Mesodermal cell (in vitro differentiated cells): ENCODE results near the gene TTYH1.

Source experiments
- H3K27ac ChIP-seq: 2 replicates; pipeline ENCODE4 v1.7.0; 2013; ENCODE audit warnings: mild to moderate bottlenecking, low read depth, low read length, moderate library complexity; ENCODE audit not compliant: severe bottlenecking
- H3K36me3 ChIP-seq: 2 replicates; pipeline ENCODE4 v1.7.1; 2013; ENCODE audit warnings: mild to moderate bottlenecking, low read length, moderate library complexity; ENCODE audit not compliant: control insufficient read depth, insufficient read depth
- H3K4me1 ChIP-seq: one replicate; pipeline ENCODE4 v1.7.1; 2013; ENCODE audit warnings: mild to moderate bottlenecking, low read length; ENCODE audit not compliant: insufficient read depth, control insufficient read depth, poor library complexity, severe bottlenecking
- H3K4me3 ChIP-seq: 2 replicates; pipeline ENCODE4 v1.7.0; 2013; ENCODE audit warnings: low read length, control low read depth, mild to moderate bottlenecking; ENCODE audit not compliant: insufficient read depth, poor library complexity, severe bottlenecking; ENCODE audit errors: extremely low read depth
- H3K9me3 ChIP-seq: 2 replicates; pipeline ENCODE4 v1.7.1; 2013; ENCODE audit warnings: mild to moderate bottlenecking, low read length, moderate library complexity; ENCODE audit not compliant: control insufficient read depth
- WGBS, 2 experiments: methylation state at CpG; one replicate each; pipeline ENCODE4 v1.1.5; 2013; ENCODE audit warnings: missing lambda C conversion rate in 2 of 2; ENCODE audit not compliant: insufficient coverage in 2 of 2; 5-methylcytosine and 5-hydroxymethylcytosine counted together

TTYH1 gene

GRCh38 chr19:54470276-54470887, 55.1 kb downstream of the TTYH1 start:
- Histone ChIP-seq H3K4me3 (no peak overlapping the region), H3K36me3 (no peaks in the 10 kb centered on the region), H3K27ac (no peak overlapping the region), H3K4me1 (peaks cover 8% of the 10 kb centered on the region), H3K9me3 (no peaks in the 10 kb centered on the region)
- 83 to 87% methylated on average over 3 to 10 of the region's 10 CpGs for WGBS, 2 experiments

- H3K27ac ChIP-seq: no peak overlapping the region
- no peaks in the 10 kb centered on the region for H3K9me3 ChIP-seq
- peak overlapping the region; percentile 26 for H3K4me3 ChIP-seq
- peaks cover 8% of the 10 kb centered on the region for H3K4me1 ChIP-seq
- 20 to 29% methylated on average over 52 to 55 of the region's 60 CpGs for WGBS, 2 experiments
- no peaks in the 10 kb centered on the region for H3K36me3 ChIP-seq
These were observed 55.9 kb downstream of the TTYH1 start for GRCh38 chr19:54470991-54471782.

GRCh38 chr19:54473071-54473891, 58.0 kb downstream of the TTYH1 start, which contains the start of gene CDC42EP5:
TSS of gene CDC42EP5 (minus strand) at chr19:54473296. CDS start at chr19:54465547, 7,749 bp downstream.
- H3K27ac ChIP-seq: peak within 1 kb of the TSS; percentile 86
- peak within 1 kb of the TSS; percentile 24 for H3K4me3 ChIP-seq
- H3K36me3 ChIP-seq: no peaks in the 10 kb centered on the region
- H3K9me3 ChIP-seq: no peaks in the 10 kb centered on the region
- H3K4me1 ChIP-seq: peaks cover 8% of the 10 kb centered on the region
- 35 to 49% methylated on average over 8 to 10 of the region's 14 CpGs for WGBS, 2 experiments

GRCh38 chr19:54473892-54474372, 58.7 kb downstream of the TTYH1 start:
- Histone ChIP-seq H3K4me1 (peaks cover 8% of the 10 kb centered on the region), H3K9me3 (no peaks in the 10 kb centered on the region), H3K27ac (peak overlapping the region; percentile 86), H3K36me3 (no peaks in the 10 kb centered on the region), H3K4me3 (no peak overlapping the region)
- 78 to 87% methylated on average over 4 of the region's 6 CpGs for whole genome bisulfite sequencing, 2 experiments

- Histone ChIP-seq H3K4me1 (peaks cover 8% of the 10 kb centered on the region), H3K27ac (no peak overlapping the region), H3K4me3 (no peak overlapping the region), H3K36me3 (no peaks in the 10 kb centered on the region), H3K9me3 (no peaks in the 10 kb centered on the region)
- WGBS, 2 experiments: 69 to 79% methylated on average over 7 to 9 of the region's 11 CpGs
These were observed 60.4 kb downstream of the TTYH1 start for GRCh38 chr19:54475706-54476105.

GRCh38 chr19:54477650-54478049, 62.4 kb downstream of the TTYH1 start:
- 73 to 86% methylated on average over 2 of the region's 3 CpGs for WGBS, 2 experiments
- no peaks in the 10 kb centered on the region for H3K36me3 ChIP-seq
- peaks cover 8% of the 10 kb centered on the region for H3K4me1 ChIP-seq
- H3K9me3 ChIP-seq: no peaks in the 10 kb centered on the region
- H3K4me3 ChIP-seq: no peak overlapping the region
- no peak overlapping the region for H3K27ac ChIP-seq

GRCh38 chr19:54478677-54479266, 63.5 kb downstream of the TTYH1 start:
- WGBS, 2 experiments: 21 to 29% methylated on average over 6 of the region's 10 CpGs
- H3K4me1 ChIP-seq: peaks cover 2% of the 10 kb centered on the region
- H3K4me3 ChIP-seq: no peak overlapping the region
- H3K36me3 ChIP-seq: no peaks in the 10 kb centered on the region
- no peaks in the 10 kb centered on the region for H3K9me3 ChIP-seq
- H3K27ac ChIP-seq: no peak overlapping the region

GRCh38 chr19:54480051-54480450, 64.8 kb downstream of the TTYH1 start:
- H3K4me1 ChIP-seq: no peaks in the 10 kb centered on the region
- 73 to 88% methylated on average over 1 of the region's 2 CpGs for WGBS, 2 experiments

GRCh38 chr19:54481326-54481930, 66.2 kb downstream of the TTYH1 start:
- H3K4me1 ChIP-seq: no peaks in the 10 kb centered on the region
- no peak overlapping the region for H3K27ac ChIP-seq
- no peaks in the 10 kb centered on the region for H3K36me3 ChIP-seq
- 16 to 24% methylated on average over 9 to 12 of the region's 16 CpGs for WGBS, 2 experiments
- H3K9me3 ChIP-seq: no peaks in the 10 kb centered on the region
- no peak overlapping the region for H3K4me3 ChIP-seq

More at GRCh38 chr19:54480051-54480450, 64.8 kb downstream of the TTYH1 start:
- H3K36me3 ChIP-seq: no peaks in the 10 kb centered on the region
- H3K4me3 ChIP-seq: no peak overlapping the region
- H3K27ac ChIP-seq: no peak overlapping the region
- H3K9me3 ChIP-seq: no peaks in the 10 kb centered on the region

GRCh38 chr19:54482889-54483288, 67.6 kb downstream of the TTYH1 start:
- H3K36me3 ChIP-seq: no peaks in the 10 kb centered on the region
- no peak overlapping the region for H3K27ac ChIP-seq
- H3K4me3 ChIP-seq: no peak overlapping the region
- no peaks in the 10 kb centered on the region for H3K4me1 ChIP-seq
- no peaks in the 10 kb centered on the region for H3K9me3 ChIP-seq
- WGBS, 2 experiments: 80% methylated on average over 1 of the region's 3 CpGs; no CpG with 5 or more reads in 1 of the 2 experiments
